MM.1S (cell line): ENCODE data around the gene CACHD1.

Experiments
- EZH2 ChIP-seq: fragments of 300-600 bp; sonication (generic); optimal IDR thresholded peaks from 2 replicates; pipeline ENCODE3; 2017; ENCODE audit warnings: low read depth, mild to moderate bottlenecking, antibody characterized with exemption, low read length, mixed read lengths
- TF ChIP-seq, protein P1 (sequence below): fragments of 300-600 bp; sonication (generic); IDR thresholded peaks from 2 replicates; pipeline ENCODE4 v1.5.1; 2016; ENCODE audit warnings: antibody characterized with exemption, low read length, mixed read lengths

DNA sequence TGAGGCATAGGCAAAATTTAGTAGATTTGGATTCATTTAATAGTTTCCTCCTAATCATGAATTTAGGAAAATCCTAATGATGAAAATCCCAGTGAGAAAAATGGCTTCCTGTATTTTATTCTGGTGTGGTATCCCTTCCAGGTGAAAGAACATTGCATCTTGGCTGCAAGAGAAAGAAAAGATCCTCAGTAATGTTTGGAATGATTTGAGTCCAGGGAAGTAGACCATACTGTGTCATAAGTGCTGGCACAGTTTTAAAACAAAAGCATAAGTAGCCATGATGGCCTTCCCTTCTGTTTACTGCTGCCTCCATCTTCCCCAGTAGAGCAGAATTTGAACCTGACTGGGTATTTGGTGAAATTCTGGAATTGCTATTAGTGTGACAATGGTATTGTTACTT lies 52.8 kb downstream of the CACHD1 start:
- TF ChIP-seq EZH2, result no peak
- TF ChIP-seq, protein P1, sequence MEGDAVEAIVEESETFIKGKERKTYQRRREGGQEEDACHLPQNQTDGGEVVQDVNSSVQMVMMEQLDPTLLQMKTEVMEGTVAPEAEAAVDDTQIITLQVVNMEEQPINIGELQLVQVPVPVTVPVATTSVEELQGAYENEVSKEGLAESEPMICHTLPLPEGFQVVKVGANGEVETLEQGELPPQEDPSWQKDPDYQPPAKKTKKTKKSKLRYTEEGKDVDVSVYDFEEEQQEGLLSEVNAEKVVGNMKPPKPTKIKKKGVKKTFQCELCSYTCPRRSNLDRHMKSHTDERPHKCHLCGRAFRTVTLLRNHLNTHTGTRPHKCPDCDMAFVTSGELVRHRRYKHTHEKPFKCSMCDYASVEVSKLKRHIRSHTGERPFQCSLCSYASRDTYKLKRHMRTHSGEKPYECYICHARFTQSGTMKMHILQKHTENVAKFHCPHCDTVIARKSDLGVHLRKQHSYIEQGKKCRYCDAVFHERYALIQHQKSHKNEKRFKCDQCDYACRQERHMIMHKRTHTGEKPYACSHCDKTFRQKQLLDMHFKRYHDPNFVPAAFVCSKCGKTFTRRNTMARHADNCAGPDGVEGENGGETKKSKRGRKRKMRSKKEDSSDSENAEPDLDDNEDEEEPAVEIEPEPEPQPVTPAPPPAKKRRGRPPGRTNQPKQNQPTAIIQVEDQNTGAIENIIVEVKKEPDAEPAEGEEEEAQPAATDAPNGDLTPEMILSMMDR, result no peak
